GM10847 (cell line): ENCODE data around the gene AGAP1.

ENCODE experiments used
- POLR2A ChIP-seq: IDR thresholded peaks from 2 replicates; pipeline ENCODE4 v1.6.1; 2011; ENCODE audit not compliant: insufficient read length; ENCODE audit errors: extremely low read depth

AGAP1 gene

GRCh38 chr2:236113425-236113824 lies 619.6 kb downstream of the AGAP1 start:
- TF ChIP-seq POLR2A = no peak

- TF ChIP-seq POLR2A = no peak
Measured at GRCh38 chr2:236113948-236114347, 620.1 kb downstream of the AGAP1 start.

- no peak for TF ChIP-seq POLR2A
Measured at GRCh38 chr2:236114959-236115358, 621.1 kb downstream of the AGAP1 start.

- no peak for TF ChIP-seq POLR2A
Measured at GRCh38 chr2:236117401-236117800, 623.6 kb downstream of the AGAP1 start.

GRCh38 chr2:236117861-236118269 lies 624.0 kb downstream of the AGAP1 start:
- no peak for TF ChIP-seq POLR2A

- no peak for TF ChIP-seq POLR2A
Measured at GRCh38 chr2:236119003-236119402, 625.2 kb downstream of the AGAP1 start.

GRCh38 chr2:236119476-236119875 lies 625.6 kb downstream of the AGAP1 start:
- TF ChIP-seq POLR2A = no peak

- no peak for TF ChIP-seq POLR2A
Measured at GRCh38 chr2:236120141-236120601, 626.3 kb downstream of the AGAP1 start.

- TF ChIP-seq POLR2A = no peak
Measured at GRCh38 chr2:236120829-236121228, 627.0 kb downstream of the AGAP1 start.

- no peak for TF ChIP-seq POLR2A
Measured at GRCh38 chr2:236121546-236121945, 627.7 kb downstream of the AGAP1 start.

- no peak for TF ChIP-seq POLR2A
Measured at GRCh38 chr2:236122236-236122635, 628.4 kb downstream of the AGAP1 start.

- no peak for TF ChIP-seq POLR2A
Measured at GRCh38 chr2:236123716-236124115, 629.9 kb downstream of the AGAP1 start.

GRCh38 chr2:236124182-236124893 lies 630.5 kb downstream of the AGAP1 start:
- no peak for TF ChIP-seq POLR2A

- no peak for TF ChIP-seq POLR2A
Measured at GRCh38 chr2:236125541-236125940, 631.7 kb downstream of the AGAP1 start.

- no peak for TF ChIP-seq POLR2A
Measured at GRCh38 chr2:236127010-236127409, 633.2 kb downstream of the AGAP1 start.

- TF ChIP-seq POLR2A = no peak
Measured at GRCh38 chr2:236128321-236128720, 634.5 kb downstream of the AGAP1 start.

GRCh38 chr2:236129935-236130334 lies 636.1 kb downstream of the AGAP1 start:
- no peak for TF ChIP-seq POLR2A
